ENCODE results near the gene ZDHHC22. TPM values are rescaled to one million over a fixed set of nuclear protein-coding genes. Genes with fewer than 3 reads are reported as not detected.
A peak's percentile ranks its signal among the peaks of the same experiment; 100 is the strongest.

Gene ZDHHC22
- total and polyA plus RNA-seq, 2 experiments from 2014 or later: 17.6 to 32.1 TPM

- no peak overlapping the region for H3K27ac Mint-ChIP-seq
- peaks cover 29% of the 10 kb centered on the region for H3K27me3 Mint-ChIP-seq (ENCODE audit: insufficient read depth, low read depth, poor library complexity)
- no peak for TF ChIP-seq JUNB (IDR thresholded peaks at IDR 0.05; ENCODE audit: unreplicated experiment)
- no peak for TF ChIP-seq CTCF (conservative IDR thresholded peaks at IDR 0.05; ENCODE audit: low read depth in 2 of 2)
- DNase-seq (ENCODE audit: low spot score) (no peak), ATAC-seq (no peak)
- Histone ChIP-seq H3K4me1 (ENCODE audit: insufficient read depth) (peaks cover 35% of the 10 kb centered on the region), H3F3A (replicated peaks; ENCODE audit: low read depth) (peaks cover 23% of the 10 kb centered on the region), H3K4me3 (no peak overlapping the region), H4K20me1 (replicated peaks; ENCODE audit: insufficient read depth) (no peaks in the 10 kb centered on the region; the same call in 1 of the 2 replicates), H3K4me2 (no peak overlapping the region), H3K27ac (ENCODE audit: low read depth) (no peak overlapping the region), H2AFZ (no peak overlapping the region), H3K36me3 (ENCODE audit: insufficient read depth) (no peaks in the 10 kb centered on the region; the same call in 1 of the 2 replicates), H3K79me2 (replicated peaks; ENCODE audit: insufficient read depth) (no peaks in the 10 kb centered on the region), H3K9me2 (ENCODE audit: insufficient read depth) (no peaks in the 10 kb centered on the region), H3K27me3 (ENCODE audit: insufficient read depth) (0 out of 2 replicates have a peak, but pooled peaks cover 12% of the 10 kb centered on the region)
- no peaks in the 10 kb centered on the region for H3K9me3 Mint-ChIP-seq
- H3K4me3 Mint-ChIP-seq: no peak overlapping the region
- peaks cover 47% of the 10 kb centered on the region for H3K4me1 Mint-ChIP-seq
- H3K36me3 Mint-ChIP-seq (ENCODE audit: low read depth): peaks cover 3% of the 10 kb centered on the region; the same call in 2 of the 3 replicates
Observed at GRCh38 chr14:77126461-77126990, 15.1 kb downstream of the ZDHHC22 start.

- no peaks in the 10 kb centered on the region; the same call in 1 of the 3 replicates for H3K36me3 Mint-ChIP-seq (ENCODE audit: low read depth)
- H2AFZ ChIP-seq: no peak overlapping the region
- peaks cover 30% of the 10 kb centered on the region for H3K27me3 Mint-ChIP-seq (ENCODE audit: insufficient read depth, low read depth, poor library complexity)
- peaks cover 53% of the 10 kb centered on the region for H3K4me1 Mint-ChIP-seq
- TF ChIP-seq CTCF (conservative IDR thresholded peaks at IDR 0.05; ENCODE audit: low read depth in 2 of 2) (no peak), REST (IDR thresholded peaks at IDR 0.05; ENCODE audit: unreplicated experiment) (no peak), EZH2 (IDR thresholded peaks at IDR 0.05; ENCODE audit: low read depth, unreplicated experiment) (no peak), CREB1 (CRISPR knock-in tag; IDR thresholded peaks at IDR 0.05; ENCODE audit: low read depth) (no peak)
- no peak for ATAC-seq
- no peaks in the 10 kb centered on the region for H3K79me2 ChIP-seq (replicated peaks; ENCODE audit: insufficient read depth)
- H4K20me1 ChIP-seq (replicated peaks; ENCODE audit: insufficient read depth): no peaks in the 10 kb centered on the region; the same call in 1 of the 2 replicates
- H3K27ac ChIP-seq (ENCODE audit: low read depth): no peak overlapping the region
- peak overlapping the region; percentile 96 for H3K4me2 ChIP-seq
- peak overlapping the region; percentile 81; the same call in 1 of the 2 replicates for H3K4me3 ChIP-seq
- no peaks in the 10 kb centered on the region; the same call in 1 of the 2 replicates for H3K36me3 ChIP-seq (ENCODE audit: insufficient read depth)
- H3K4me1 ChIP-seq (ENCODE audit: insufficient read depth): peaks cover 42% of the 10 kb centered on the region
- no peak for DNase-seq (ENCODE audit: low spot score)
- H3F3A ChIP-seq (replicated peaks; ENCODE audit: low read depth): peaks cover 27% of the 10 kb centered on the region
- H3K9me3 Mint-ChIP-seq: no peaks in the 10 kb centered on the region
- peak overlapping the region; percentile 71 for H3K4me3 Mint-ChIP-seq
- 0 out of 2 replicates have a peak, but pooled peaks cover 12% of the 10 kb centered on the region for H3K27me3 ChIP-seq (ENCODE audit: insufficient read depth)
- no peaks in the 10 kb centered on the region for H3K9me2 ChIP-seq (ENCODE audit: insufficient read depth)
- H3K27ac Mint-ChIP-seq: no peak overlapping the region; the same call in 1 of the 2 replicates
Observed at GRCh38 chr14:77125823-77126325, 15.7 kb downstream of the ZDHHC22 start.
